GM06990 (cell line): Measurements from ENCODE around the gene ANLN.
"Not testable (repeated sequence)": the region's sequence is repeated elsewhere in the genome, so short reads cannot be mapped to it uniquely, and the experiment has no call there.

ENCODE experiments used
- DNase-seq: peaks from one replicate; pipeline ENCODE4 v3.0.0-alpha.2; 2011; ENCODE audit not compliant: insufficient read length; ENCODE audit errors: extremely low read depth
- H3K27me3 ChIP-seq: replicated peaks from 2 replicates; pipeline ENCODE4 v1.6.0; 2011; ENCODE audit warnings: low read length; ENCODE audit not compliant: control insufficient read depth, insufficient read depth
- H3K36me3 ChIP-seq: 2 replicates; pipeline ENCODE4 v1.5.1; 2011; ENCODE audit warnings: low read length; ENCODE audit not compliant: control insufficient read depth, insufficient read depth
- H3K4me3 ChIP-seq: replicated peaks from 2 replicates; pipeline ENCODE4 v1.5.1; 2011; ENCODE audit warnings: low read depth, mild to moderate bottlenecking, control low read depth, low read length
- CTCF ChIP-seq: IDR thresholded peaks from 2 replicates; pipeline ENCODE4 v1.5.1; 2011; ENCODE audit warnings: low read length, control low read depth, mild to moderate bottlenecking, inconsistent platforms; ENCODE audit not compliant: insufficient read depth, poor library complexity, severe bottlenecking

Gene ANLN

DNA sequence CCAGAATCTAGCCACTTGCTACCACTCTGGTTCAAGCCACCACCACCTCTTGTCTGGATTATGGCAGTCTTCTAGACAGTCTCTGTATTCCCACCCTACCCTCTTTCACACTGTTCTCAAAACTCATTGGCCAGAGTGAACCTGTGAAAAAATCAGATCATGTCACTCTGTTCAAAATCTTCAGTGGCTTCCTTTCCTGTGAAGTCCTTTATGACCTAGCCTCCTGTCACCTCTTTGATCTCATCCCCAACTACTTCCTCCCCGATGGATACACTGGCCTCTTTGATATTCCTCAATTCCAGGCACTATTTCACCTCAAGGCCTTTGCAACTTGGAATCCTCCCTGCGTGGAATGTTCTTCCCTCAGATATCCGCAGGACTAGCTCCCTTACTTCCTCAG is 21.2 kb upstream of the ANLN start:
- DNase-seq: no peak
- Histone ChIP-seq H3K36me3 (no peaks in the 10 kb centered on the region), H3K27me3 (no peaks in the 10 kb centered on the region)

GRCh38 chr7:36369171-36369570 is 20.5 kb upstream of the ANLN start:
- no peaks in the 10 kb centered on the region for H3K36me3 ChIP-seq
- H3K27me3 ChIP-seq: no peaks in the 10 kb centered on the region
- no peak overlapping the region for H3K4me3 ChIP-seq
- no peak for DNase-seq
- no peak for TF ChIP-seq CTCF

More for the DNA sequence above, 21.2 kb upstream of the ANLN start:
- TF ChIP-seq CTCF: no peak
- no peak overlapping the region for H3K4me3 ChIP-seq

- DNase-seq: no peak
- no peak overlapping the region for H3K4me3 ChIP-seq
Measured at GRCh38 chr7:36370046-36370445, 19.6 kb upstream of the ANLN start.

GRCh38 chr7:36372156-36372555 is 17.5 kb upstream of the ANLN start:
- TF ChIP-seq CTCF: no peak
- Histone ChIP-seq H3K4me3 (no peak overlapping the region), H3K27me3 (no peaks in the 10 kb centered on the region), H3K36me3 (no peaks in the 10 kb centered on the region)
- no peak for DNase-seq

More at GRCh38 chr7:36370046-36370445, 19.6 kb upstream of the ANLN start:
- Histone ChIP-seq H3K27me3 (no peaks in the 10 kb centered on the region), H3K36me3 (no peaks in the 10 kb centered on the region)
- TF ChIP-seq CTCF: no peak

DNA sequence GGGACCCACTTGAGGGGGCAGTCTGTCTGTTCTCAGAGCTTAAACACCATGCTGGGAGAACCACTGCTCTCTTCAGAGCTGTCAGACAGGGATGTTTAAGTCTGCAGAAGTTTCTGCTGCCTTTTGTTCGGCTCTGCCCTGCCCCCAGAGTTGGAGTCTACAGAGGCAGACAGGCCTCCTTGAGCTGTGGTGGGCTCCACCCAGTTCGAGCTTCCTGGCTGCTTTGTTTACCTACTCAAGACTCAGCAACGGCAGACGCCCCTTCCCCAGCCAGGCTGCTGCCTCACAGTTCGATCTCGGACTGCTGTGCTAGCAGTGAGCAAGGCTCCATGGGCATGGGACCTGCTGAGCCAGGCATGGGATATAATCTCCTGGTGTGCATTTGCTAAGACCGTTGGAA is 11.1 kb upstream of the ANLN start:
- H3K27me3 ChIP-seq, H3K36me3 ChIP-seq, DNase-seq, H3K4me3 ChIP-seq: not testable (repeated sequence)

- Histone ChIP-seq H3K27me3 (no peaks in the 10 kb centered on the region), H3K36me3 (no peaks in the 10 kb centered on the region), H3K4me3 (no peak overlapping the region)
- no peak for DNase-seq
- TF ChIP-seq CTCF: no peak
Measured at GRCh38 chr7:36379831-36380504, 9.7 kb upstream of the ANLN start.
